DND-41 (cell line): Measurements from ENCODE around the gene OBSCN.

ENCODE experiments used
- EZH2 ChIP-seq: IDR thresholded peaks from 3 replicates; pipeline ENCODE4 v1.6.1; 2012; ENCODE audit warnings: borderline replicate concordance, low read depth, mild to moderate bottlenecking, moderate library complexity, low read length, inconsistent platforms; ENCODE audit not compliant: severe bottlenecking
- TF ChIP-seq, protein P1 (sequence below): IDR thresholded peaks from 2 replicates; pipeline ENCODE4 v1.5.1; 2012; ENCODE audit warnings: borderline replicate concordance, low read length, moderate library complexity, mild to moderate bottlenecking; ENCODE audit not compliant: poor library complexity, severe bottlenecking; ENCODE audit errors: extremely low read depth

- TF ChIP-seq, protein P1, sequence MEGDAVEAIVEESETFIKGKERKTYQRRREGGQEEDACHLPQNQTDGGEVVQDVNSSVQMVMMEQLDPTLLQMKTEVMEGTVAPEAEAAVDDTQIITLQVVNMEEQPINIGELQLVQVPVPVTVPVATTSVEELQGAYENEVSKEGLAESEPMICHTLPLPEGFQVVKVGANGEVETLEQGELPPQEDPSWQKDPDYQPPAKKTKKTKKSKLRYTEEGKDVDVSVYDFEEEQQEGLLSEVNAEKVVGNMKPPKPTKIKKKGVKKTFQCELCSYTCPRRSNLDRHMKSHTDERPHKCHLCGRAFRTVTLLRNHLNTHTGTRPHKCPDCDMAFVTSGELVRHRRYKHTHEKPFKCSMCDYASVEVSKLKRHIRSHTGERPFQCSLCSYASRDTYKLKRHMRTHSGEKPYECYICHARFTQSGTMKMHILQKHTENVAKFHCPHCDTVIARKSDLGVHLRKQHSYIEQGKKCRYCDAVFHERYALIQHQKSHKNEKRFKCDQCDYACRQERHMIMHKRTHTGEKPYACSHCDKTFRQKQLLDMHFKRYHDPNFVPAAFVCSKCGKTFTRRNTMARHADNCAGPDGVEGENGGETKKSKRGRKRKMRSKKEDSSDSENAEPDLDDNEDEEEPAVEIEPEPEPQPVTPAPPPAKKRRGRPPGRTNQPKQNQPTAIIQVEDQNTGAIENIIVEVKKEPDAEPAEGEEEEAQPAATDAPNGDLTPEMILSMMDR = no peak
- TF ChIP-seq EZH2 = no peak
Measured at GRCh38 chr1:228428412-228428811, 220.6 kb downstream of the OBSCN start.
